GM19099 (cell line): Measurements from ENCODE around the gene ARID1B.

ENCODE experiments used
- POLR2A ChIP-seq: IDR thresholded peaks from 3 replicates; pipeline ENCODE4 v1.6.1; 2011; ENCODE audit warnings: low read depth; ENCODE audit not compliant: insufficient read length; ENCODE audit errors: extremely low read depth

The ARID1B gene

GRCh38 chr6:156948807-156949206, 171.6 kb downstream of the ARID1B start:
- TF ChIP-seq POLR2A = no peak

GRCh38 chr6:156949376-156949775, 172.2 kb downstream of the ARID1B start:
- TF ChIP-seq POLR2A = no peak

- no peak for TF ChIP-seq POLR2A
Measured at GRCh38 chr6:156950084-156950483, 172.9 kb downstream of the ARID1B start.

GRCh38 chr6:156950531-156950930, 173.4 kb downstream of the ARID1B start:
- TF ChIP-seq POLR2A = no peak

GRCh38 chr6:156952401-156952800, 175.2 kb downstream of the ARID1B start:
- TF ChIP-seq POLR2A = no peak

- TF ChIP-seq POLR2A = no peak
Measured at GRCh38 chr6:156953127-156953478, 175.9 kb downstream of the ARID1B start.

GRCh38 chr6:156953479-156954146, 176.4 kb downstream of the ARID1B start:
- TF ChIP-seq POLR2A = no peak

- TF ChIP-seq POLR2A = no peak
Measured at GRCh38 chr6:156954191-156954590, 177.0 kb downstream of the ARID1B start.

- TF ChIP-seq POLR2A = no peak
Measured at GRCh38 chr6:156954816-156955215, 177.6 kb downstream of the ARID1B start.

- TF ChIP-seq POLR2A = no peak
Measured at GRCh38 chr6:156955494-156956183, 178.5 kb downstream of the ARID1B start.

GRCh38 chr6:156956286-156956685, 179.1 kb downstream of the ARID1B start:
- TF ChIP-seq POLR2A = no peak

- TF ChIP-seq POLR2A = no peak
Measured at GRCh38 chr6:156957931-156958547, 180.9 kb downstream of the ARID1B start.

- no peak for TF ChIP-seq POLR2A
Measured at GRCh38 chr6:156960525-156960924, 183.3 kb downstream of the ARID1B start.

- TF ChIP-seq POLR2A = no peak
Measured at GRCh38 chr6:156961282-156961892, 184.2 kb downstream of the ARID1B start.
